HG03139 (cell line): ENCODE measurements around the gene YJEFN3.

Experiments used
- ATAC-seq: cut with Tn5 transposase; IDR thresholded peaks from one replicate; pipeline ENCODE4 v1.9.1; 2021; ENCODE audit not compliant: unreplicated experiment

YJEFN3 gene

DNA sequence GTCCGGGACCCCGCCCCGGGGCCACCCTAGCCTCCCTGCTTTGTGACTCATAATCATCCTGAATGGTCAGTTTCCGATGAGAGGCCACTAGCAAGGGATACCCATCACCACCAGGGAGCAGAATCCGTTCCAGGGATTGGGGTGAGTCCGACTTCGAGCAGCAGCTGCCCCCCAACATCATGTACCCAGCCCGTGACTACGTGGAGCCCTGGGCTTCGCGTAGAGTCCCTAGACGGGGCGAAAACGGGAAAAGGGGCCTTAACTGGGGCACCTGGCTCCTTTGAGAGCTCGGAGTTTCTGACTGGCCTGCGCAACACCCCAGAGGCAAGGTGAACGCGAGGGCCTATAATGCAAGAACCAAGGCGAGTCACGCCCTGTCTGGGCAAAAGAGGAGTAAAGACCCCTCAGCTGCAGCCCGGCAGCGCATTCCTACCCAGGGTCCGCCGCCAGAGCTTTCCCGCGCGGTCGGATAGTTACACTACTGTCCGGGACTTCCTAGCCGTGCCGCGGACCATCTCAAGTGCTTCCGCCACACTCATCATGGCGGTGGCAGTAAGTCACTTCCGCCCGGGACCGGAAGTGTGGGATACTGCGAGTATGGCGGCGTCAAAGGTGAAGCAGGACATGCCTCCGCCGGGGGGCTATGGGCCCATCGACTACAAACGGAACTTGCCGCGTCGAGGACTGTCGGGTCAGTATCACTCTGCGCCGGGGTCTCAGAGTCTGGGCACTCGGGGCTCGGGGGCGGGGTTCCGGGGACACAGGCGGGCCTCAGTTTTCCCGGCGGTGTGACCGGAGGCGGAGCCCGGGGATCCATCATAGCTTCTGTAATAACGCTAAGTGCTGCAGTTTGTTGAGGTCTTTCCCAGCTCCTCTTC lies 12.8 kb upstream of the YJEFN3 start, which contains the start of gene NDUFA13:
Gene NDUFA13, plus strand, starts transcription at position 584 of the 878 bp plus-strand sequence. Its CDS starts 14 bp downstream, at position 598.
- peak; percentile 80 for ATAC-seq

DNA sequence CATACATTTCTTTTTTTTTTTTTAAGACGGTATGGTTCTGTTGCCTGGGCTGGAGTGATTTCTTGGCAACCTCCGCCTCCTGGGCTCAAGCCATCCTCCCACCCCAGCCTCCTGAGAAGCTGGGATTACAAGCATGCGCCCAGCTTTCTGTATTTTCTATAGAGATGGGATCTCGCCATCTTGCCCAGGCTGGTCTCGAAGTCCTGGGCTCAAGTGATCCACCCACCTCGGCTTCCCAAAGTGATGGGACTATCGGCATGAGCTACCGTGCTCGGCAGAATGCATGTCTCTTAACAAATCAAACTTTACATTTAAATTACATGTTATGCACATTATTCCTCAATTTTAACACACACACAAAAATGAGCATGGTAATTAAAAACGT lies 11.5 kb upstream of the YJEFN3 start:
- no peak for ATAC-seq

DNA sequence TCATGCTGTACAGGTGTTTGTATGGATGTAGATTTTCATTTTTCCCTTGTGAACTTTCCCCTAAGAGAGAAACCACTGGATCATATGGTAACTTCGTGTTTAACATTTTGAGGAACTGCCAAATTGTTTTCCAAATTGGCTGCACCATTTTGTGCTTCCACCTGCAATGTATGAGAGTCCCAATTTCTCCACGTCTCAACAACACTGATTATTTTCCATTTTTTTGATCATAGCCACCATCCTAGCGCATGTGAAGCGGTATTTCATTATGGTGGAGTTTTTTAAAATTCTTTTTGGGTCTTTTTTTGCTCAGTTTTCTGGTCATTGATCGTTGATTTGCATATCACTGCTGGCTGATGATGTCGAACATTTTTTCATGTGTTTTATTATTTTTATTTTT lies 7.7 kb upstream of the YJEFN3 start:
- ATAC-seq = no peak

DNA sequence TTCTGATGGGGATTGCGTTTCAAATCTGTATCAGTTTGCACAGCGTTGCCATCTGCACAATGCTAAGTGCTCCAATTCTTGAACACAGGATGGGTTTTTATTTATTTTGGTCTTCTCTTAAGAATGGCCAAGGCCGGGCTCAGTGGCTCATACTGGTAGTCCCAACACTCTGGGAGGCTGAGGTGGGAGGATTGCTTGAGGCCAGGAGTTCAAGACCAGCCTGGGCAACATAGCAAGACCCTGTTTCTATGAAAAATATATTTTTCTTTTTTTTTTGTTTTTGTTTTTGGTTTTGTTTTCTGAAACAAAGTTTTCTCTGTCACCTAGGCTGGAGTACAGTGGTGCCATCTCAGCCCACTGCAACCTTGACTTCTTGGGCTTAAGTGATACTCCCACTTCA lies 5.5 kb upstream of the YJEFN3 start:
- ATAC-seq = no peak

DNA sequence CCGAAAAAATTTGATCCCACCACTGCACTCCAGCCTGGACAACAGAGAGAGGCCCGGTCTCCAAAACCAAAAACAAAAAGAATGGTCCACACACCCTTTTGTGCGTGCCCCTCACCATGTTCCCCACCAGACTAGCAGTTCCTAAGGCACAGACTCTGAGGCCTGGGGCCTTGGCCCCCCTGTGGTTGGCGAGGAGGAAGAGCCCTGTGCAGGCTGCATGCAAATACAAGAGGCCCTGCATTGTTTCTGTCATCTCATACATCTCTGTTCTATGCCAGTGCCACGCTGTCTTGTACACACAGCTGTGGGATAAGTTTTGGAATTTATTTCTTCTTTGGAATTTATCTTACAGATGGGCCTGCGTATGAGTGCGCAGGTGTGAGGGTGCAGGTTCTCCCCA lies 4.7 kb upstream of the YJEFN3 start:
- no peak for ATAC-seq

DNA sequence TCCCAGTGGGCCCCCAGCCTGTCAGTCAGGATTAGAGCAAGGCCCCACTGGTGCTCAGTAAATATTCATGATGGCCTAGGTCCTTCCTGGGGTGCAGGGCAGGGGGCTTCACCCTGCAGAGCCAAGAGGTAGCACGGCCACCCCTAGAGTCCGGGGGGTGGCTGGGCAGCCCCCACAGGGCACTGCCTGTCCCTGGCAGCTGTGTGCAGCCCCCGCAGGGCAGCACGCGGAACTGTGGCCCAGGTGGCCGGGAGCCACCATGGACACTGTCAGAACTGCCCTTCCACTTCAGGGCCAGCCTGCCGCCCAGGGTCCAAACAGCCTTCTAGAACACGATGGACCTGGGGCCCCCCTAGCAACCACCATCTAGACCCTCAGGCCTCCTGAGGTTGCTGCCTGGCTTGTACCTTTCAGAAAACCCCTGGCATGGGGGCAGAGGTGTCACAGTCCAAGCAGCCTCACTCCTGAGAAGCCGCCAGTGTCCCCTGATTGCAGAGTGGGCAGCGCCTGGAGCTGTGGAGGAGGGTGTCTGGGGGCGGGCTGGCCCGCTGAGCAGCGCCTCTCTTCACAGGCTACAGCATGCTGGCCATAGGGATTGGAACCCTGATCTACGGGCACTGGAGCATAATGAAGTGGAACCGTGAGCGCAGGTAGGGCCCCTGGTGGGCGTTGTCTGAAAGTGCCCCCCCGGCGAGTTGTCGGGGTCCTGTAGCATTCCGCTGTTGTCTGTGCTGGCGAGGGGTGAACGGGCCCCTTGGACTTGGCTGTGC lies 2.9 kb upstream of the YJEFN3 start:
- ATAC-seq = no peak

DNA sequence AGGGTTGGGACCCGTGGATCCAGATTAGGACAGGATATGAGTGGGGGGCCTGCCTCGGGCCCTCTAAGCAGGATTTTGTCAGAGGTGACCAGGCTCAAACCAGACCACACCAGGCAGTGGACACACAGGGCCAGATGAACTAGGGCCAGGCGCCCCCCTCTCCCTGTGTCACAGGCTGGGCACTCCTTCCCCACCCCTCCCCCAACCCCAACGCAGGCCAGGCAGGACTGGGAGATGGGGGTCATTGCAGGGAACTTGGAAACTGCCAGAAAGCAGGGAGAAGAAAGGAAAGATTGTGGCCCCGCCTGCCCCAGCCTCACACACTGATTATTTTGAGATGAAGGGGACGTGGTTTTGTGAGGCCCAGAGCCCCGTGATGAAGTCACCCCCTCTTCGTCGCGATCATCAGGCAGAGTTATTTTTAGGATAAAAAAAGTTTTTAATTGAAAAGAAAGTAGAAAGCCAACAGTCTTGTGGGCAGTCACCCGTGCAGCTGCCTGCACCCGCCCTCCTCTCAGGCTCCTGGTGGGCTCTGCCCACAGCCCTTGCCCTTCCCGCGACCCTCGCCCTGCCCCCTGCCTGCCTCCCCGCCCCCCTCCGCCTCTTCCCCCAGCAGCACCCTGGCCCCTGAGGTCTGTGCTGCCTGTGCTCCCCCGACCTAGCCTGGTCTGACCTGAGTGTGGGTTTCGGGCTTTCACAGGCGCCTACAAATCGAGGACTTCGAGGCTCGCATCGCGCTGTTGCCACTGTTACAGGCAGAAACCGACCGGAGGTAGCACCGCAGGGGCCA lies 1.9 kb upstream of the YJEFN3 start:
- ATAC-seq = no peak

DNA sequence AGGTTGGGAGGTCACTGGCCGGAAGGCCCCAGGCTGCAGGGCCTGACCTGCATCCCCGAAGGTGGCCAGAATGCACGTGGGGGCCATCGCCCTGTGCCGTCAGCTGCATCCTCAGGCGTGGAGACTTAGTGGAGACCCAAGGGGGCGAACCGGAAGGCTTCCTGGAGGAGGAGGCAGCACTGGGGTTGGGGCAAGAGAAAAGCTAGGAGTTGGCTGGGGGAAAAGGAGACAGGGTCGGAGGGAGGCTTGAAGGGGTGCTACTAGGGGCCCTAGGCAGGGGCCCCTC lies 1.4 kb upstream of the YJEFN3 start:
- no peak for ATAC-seq

DNA sequence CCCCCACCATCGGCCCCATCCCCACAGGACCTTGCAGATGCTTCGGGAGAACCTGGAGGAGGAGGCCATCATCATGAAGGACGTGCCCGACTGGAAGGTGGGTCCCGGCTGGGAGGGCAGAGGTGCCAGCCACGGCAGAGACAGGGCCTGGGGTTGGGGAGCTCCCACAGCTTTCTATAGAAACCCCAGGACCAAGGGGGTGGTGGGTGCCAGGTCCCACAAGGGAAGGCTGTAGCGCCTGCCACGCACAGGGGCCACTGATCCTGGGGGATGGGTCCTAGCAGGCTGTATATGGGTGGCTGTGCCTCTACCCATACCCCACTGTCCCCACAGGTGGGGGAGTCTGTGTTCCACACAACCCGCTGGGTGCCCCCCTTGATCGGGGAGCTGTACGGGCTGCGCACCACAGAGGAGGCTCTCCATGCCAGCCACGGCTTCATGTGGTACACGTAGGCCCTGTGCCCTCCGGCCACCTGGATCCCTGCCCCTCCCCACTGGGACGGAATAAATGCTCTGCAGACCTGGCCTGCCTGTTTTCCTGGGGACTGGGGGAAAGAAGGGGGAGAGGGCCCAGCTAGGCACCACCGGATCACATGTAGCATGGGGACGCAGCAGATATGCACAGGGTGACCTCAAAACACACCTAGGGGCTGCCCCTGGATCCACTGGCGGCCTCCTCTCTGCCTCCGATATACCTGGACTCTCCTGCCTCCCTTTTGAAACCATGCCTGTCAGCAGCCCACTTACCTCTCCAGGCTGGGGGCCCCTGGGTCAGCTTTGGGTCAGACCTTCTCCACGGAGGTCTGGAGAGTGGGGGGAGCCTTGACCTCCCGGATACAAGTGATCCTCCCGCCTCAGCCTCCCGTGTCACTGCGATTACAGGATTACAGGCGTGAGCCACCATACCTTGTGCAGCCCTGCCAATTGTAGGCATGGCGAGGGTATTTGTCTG lies 761 bp upstream of the YJEFN3 start:
- ATAC-seq = no peak

DNA sequence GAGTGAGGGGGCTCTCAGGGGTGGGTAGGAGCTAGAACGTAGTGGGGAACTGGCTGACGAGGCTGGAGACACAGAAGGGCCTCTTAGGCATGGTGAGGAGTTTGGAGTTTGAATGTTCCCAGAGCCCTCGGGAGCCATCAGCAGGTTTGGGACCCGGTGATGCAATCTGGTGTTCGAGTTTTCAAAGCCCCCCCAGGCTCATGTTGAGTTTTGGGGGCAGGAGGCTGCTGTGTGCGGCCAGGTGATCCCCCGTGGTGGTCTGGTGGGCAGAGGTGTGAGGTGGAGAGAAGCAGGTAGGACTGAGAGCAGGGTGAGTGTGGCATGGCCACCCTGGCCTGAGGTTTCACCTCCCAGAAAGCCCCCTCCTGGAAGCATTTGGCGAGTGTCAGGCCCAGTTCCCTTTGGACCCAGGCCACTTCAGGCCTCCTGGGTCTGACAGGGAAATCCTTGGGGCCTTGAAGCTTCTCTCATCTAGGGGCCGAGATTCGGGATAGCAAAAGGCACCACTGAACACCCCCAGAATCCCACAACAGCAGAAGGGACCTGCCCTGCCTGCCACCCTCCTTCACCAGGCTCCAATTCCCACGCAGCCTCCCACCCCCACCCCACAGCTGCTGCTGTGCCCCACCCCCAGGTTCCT lies 1.2 kb downstream of the YJEFN3 start:
- no peak for ATAC-seq

DNA sequence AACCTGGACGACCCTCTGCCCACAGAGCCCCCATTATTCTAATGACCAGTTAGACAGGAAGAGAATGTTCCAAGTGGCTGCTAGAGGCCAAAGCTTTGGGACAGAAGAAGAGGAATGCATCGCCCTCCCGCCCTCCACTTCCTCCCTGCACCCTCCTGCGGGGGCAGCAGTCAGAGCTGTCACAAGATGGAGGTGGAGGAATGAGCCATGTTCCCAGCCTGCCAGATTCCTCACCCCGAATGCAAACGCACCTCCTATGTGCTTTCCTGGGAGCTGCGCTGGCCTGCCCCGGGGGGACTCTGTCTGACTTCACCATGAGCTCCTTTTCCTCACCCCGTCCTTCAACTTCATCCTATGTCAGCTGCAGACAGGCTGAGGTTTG lies 1.7 kb downstream of the YJEFN3 start:
- ATAC-seq = no peak

DNA sequence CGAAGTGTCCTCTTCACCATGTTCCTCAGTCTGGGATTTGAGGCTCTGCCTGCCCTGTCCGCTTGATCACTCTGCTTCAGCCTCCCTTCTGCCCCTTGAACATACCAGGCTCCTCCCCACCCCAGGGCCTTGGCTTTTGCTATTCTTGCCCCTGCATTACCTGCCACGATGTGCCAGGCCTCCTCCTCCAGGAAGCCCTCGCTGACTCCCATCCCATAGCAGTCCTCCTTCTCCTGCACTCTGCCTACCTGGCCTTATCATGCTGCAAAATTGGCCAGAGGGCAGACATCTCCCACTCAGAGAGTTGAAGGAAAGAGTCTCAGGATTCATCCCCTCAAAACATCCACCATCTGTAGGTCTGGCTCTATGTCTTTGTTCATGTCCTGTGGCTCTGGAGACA lies 2.2 kb downstream of the YJEFN3 start:
- no peak for ATAC-seq

DNA sequence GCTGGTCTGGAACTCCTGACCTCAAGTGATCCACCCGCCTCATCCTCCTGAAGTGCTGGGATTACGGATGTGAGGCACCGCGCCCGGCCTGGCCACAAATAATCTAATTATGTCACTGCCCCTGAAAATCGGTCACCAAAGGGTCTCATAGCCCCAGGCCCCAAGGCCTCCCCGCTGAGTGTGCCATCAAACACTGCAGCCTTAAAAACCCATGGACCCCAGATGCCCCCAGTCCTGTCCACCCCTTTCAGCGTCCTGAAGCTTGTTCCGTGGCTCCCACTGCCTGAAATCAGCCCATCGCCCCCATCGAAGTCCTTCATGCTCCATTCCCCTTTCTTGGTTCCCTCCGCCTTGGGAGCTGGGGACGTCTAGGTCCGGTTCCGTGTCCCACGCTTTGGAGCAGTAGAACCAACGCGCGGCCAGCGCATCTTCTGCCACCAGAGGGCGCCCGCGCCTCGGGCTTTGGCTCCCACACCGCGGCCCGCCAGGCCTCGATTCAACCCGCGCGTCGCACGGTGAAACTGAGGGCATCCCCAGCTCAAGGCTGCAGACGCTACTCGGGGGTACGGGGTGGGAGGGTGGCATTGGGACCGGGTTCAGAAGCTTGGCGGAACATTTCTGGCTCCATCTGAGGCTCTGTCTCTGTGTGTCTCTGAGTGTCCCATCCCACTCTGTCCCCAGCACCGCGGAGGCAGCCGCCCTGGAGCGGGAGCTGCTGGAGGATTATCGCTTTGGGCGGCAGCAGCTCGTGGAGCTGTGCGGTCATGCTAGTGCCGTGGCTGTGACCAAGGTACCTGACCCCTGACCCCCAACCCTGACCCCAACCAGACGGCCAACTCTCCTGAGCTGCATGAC lies 3.5 kb downstream of the YJEFN3 start:
- ATAC-seq = no peak

DNA sequence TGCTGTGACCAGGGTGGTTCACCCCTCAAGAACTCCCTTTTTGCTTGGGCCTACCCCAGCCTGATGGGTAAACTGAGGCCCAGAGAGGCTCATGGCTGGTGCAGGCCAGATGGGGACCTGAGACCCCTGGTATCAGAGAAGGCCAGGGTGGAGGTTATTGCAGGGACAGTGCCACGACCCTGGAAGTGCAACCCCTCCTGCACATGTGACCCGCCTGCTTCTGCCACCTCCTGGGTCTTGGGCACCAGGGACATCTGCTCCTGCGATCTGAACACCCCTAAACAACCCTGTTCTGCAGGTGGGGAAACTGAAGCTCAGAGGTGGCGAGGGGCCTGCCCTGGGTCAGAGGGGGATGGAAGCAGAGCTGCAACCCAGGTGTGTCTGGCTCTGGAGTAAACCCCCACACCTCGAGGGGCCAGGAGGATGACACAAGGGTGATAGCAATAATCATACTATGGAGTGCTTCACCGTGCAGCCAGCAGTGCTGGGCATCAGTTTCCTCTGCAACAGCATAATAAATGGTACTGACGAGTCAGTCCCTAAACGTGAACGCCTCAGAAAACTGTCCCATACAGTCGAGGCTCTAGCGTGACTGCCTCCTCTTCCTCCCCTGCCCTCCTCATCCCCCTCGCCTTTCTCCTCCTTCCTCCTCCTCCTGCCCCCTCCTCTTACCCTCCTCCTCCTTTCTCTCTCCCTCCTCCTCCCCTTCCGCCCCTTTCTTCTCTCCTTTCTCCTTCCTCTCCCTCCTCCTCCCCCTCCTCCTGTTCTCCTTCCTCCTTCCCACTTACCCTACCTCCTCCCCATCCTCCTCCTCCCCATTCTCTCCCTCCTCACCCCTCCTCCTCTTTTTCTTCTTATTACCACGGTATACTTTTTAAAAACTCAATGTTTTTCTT lies 4.3 kb downstream of the YJEFN3 start:
- no peak for ATAC-seq

DNA sequence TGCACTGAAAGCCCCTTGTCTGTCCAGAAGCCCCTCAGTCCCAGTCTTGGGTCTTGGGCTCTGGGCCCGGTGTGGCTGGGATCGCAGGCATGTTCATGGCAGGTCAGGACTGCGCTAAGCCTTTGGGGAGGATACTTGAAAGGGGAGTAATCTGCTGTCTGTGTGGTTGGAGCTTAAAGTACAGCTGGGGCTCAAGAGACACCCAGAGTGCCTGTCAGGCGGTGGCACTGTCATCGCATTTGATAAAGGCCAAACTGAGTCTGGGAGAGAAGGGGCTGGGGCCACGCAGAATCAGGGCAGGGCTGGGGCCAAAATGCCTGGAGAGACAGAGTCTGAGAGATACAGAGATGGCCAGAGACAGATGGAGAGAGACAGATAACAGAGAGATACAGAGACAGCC lies 5.1 kb downstream of the YJEFN3 start:
- ATAC-seq = no peak

DNA sequence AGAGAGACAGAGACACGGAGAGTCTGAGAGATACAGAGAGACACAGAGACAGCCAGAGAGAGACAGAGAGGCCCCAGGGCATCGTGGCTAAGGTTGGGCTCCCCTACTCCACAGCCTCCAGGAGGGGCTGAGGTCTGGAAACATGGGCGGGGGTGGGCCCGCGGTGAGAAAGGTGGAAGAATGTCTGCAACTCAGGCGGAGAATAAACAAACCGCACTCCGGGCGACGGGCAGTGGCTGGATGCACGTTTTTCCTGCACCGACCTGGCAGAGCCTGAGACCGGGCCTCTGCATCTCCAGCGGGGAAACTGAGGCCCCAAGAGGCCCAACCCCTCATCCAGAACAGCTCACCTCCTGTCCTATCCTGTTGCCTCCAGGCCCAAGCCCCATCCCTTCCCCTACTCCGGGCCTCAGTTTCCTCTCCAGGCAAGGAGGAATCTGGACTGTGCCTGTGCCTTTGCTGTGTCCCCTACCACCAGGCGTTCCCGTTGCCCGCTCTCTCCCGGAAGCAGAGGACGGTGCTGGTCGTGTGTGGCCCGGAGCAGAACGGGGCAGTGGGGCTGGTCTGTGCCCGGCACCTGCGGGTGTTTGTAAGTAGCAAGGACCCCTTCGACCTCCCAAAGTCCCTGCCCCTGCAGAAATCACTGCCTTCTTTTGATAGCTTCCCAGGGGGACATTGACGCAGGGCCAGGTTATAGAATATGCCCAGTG lies 6.0 kb downstream of the YJEFN3 start:
- no peak for ATAC-seq

DNA sequence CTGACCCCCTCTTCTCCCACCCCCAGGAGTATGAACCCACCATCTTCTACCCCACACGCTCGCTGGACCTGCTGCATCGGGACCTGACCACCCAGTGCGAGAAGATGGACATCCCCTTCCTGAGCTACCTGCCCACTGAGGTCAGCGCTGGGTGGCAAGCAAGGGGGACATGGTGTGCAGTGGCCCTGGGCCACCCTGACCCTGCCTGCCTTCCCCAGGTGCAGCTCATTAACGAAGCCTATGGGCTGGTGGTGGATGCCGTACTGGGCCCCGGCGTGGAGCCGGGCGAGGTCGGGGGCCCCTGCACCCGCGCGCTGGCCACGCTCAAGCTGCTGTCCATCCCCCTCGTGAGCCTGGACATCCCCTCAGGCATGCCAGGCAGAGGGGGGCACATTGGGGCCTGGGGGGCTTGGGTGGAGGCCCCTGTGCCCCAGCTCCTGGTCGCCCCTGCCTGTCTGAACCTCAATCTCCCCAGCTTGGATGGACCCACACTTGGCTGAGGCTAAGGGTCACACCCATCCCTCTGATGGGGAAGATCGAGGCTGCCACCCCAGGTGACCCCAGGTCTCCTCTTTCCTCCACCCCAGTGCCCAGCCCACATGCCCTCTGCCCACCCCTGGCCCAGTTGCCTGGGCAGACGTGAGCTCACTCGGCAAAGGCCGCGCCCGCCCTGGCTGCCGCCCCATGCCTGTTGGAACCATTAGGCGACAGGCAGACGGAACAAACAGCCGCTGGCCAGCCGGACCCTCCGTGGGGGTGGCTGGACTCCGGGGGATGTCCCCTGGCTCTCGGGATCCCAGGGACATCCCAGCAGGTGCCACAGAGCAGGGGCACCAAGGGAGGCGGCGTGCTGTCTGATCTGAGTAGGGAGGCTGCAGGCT lies 6.8 kb downstream of the YJEFN3 start:
- no peak for ATAC-seq
